Loucy (cell line): ENCODE results near the gene TIGD4.

ENCODE experiments used
- H2AFZ ChIP-seq: fragments of 200-600 bp; sonication (generic); 2 replicates; pipeline ENCODE4 v1.6.0; 2016; ENCODE audit warnings: antibody characterized with exemption, mild to moderate bottlenecking, low read length, moderate library complexity
- H3F3A ChIP-seq: fragments of 200-600 bp; 2 replicates; pipeline ENCODE4 v1.6.0; 2016; ENCODE audit warnings: antibody characterized with exemption, low read depth, mild to moderate bottlenecking
- H3K27me3 ChIP-seq: fragments of 200-600 bp; sonication (generic); 2 replicates; pipeline ENCODE4 v1.6.1; 2014; ENCODE audit warnings: low read length, mild to moderate bottlenecking; ENCODE audit not compliant: insufficient read depth, poor library complexity, severe bottlenecking
- H3K36me3 ChIP-seq: fragments of 200-600 bp; sonication (generic); 2 replicates; pipeline ENCODE4 v1.6.1; 2016; ENCODE audit warnings: low read length; ENCODE audit not compliant: insufficient read depth
- H3K4me1 ChIP-seq: fragments of 200-600 bp; sonication (generic); 2 replicates; pipeline ENCODE4 v1.5.1; 2014; ENCODE audit warnings: low read length, mild to moderate bottlenecking; ENCODE audit not compliant: insufficient read depth, poor library complexity, severe bottlenecking
- H3K4me2 ChIP-seq: fragments of 200-600 bp; sonication (generic); 2 replicates; pipeline ENCODE4 v1.6.0; 2014; ENCODE audit warnings: antibody characterized with exemption, low read length, low read depth, mild to moderate bottlenecking; ENCODE audit not compliant: poor library complexity, severe bottlenecking
- H3K4me3 ChIP-seq: fragments of 200-600 bp; sonication (generic); 2 replicates; pipeline ENCODE4 v1.5.1; 2014; ENCODE audit warnings: low read length, mild to moderate bottlenecking, mixed read lengths; ENCODE audit not compliant: poor library complexity, severe bottlenecking
- H3K79me2 ChIP-seq: fragments of 200-600 bp; sonication (generic); 2 replicates; pipeline ENCODE4 v1.6.1; 2014; ENCODE audit warnings: low read length; ENCODE audit not compliant: insufficient read depth
- H3K9ac ChIP-seq: fragments of 200-600 bp; sonication (generic); 2 replicates; pipeline ENCODE4 v1.6.0; 2014; ENCODE audit warnings: mild to moderate bottlenecking, low read depth, low read length, moderate library complexity; ENCODE audit not compliant: poor library complexity, severe bottlenecking
- H3K9me2 ChIP-seq: fragments of 200-600 bp; sonication (generic); replicated peaks from 2 replicates; pipeline ENCODE4 v1.6.1; 2016; ENCODE audit warnings: low read depth, low read length, mixed read lengths
- H3K9me3 ChIP-seq: fragments of 200-600 bp; sonication (generic); 2 replicates; pipeline ENCODE4 v1.6.1; 2014; ENCODE audit warnings: mild to moderate bottlenecking, antibody characterized with exemption, low read length, low read depth; ENCODE audit not compliant: insufficient read depth
- H4K20me1 ChIP-seq: fragments of 200-600 bp; sonication (generic); 2 replicates; pipeline ENCODE4 v1.6.0; 2014; ENCODE audit warnings: antibody characterized with exemption, low read length, mild to moderate bottlenecking; ENCODE audit not compliant: insufficient read depth, poor library complexity, severe bottlenecking
- CTCF ChIP-seq: fragments of 200-600 bp; sonication (generic); conservative IDR thresholded peaks from 2 replicates; pipeline ENCODE4 v1.5.1; 2014; ENCODE audit warnings: mild to moderate bottlenecking, antibody characterized with exemption, low read length
- EZH2phosphoT487 ChIP-seq: fragments of 200-600 bp; IDR thresholded peaks from 2 replicates; pipeline ENCODE4 v1.6.1; 2018; ENCODE audit warnings: antibody characterized with exemption, mild to moderate bottlenecking, moderate library complexity, borderline replicate concordance

The TIGD4 gene

GRCh38 chr4:152819026-152819645 lies 39.6 kb upstream of the TIGD4 start:
- H3K27me3 ChIP-seq, result no peaks in the 10 kb centered on the region
- H3K4me2 ChIP-seq, result no peak overlapping the region
- no peak overlapping the region for H2AFZ ChIP-seq
- peaks cover 17% of the 10 kb centered on the region for H3K4me1 ChIP-seq
- peaks cover 15% of the 10 kb centered on the region; the same call in 1 of the 2 replicates for H3K36me3 ChIP-seq
- H4K20me1 ChIP-seq, result peaks cover 6% of the 10 kb centered on the region
- peaks cover 27% of the 10 kb centered on the region; the same call in 1 of the 2 replicates for H3K79me2 ChIP-seq
- H3K4me3 ChIP-seq, result no peak overlapping the region
- H3K9me3 ChIP-seq, result 0 out of 2 replicates have a peak, but pooled peaks cover 4% of the 10 kb centered on the region
- H3K9me2 ChIP-seq, result no peaks in the 10 kb centered on the region
- no peak overlapping the region for H3K9ac ChIP-seq
- TF ChIP-seq EZH2phosphoT487, result no peak
- TF ChIP-seq CTCF, result no peak
- peaks cover 6% of the 10 kb centered on the region; the same call in 1 of the 2 replicates for H3F3A ChIP-seq

GRCh38 chr4:152817331-152817730 lies 37.8 kb upstream of the TIGD4 start:
- H3K9me3 ChIP-seq, result 0 out of 2 replicates have a peak, but pooled peaks cover 6% of the 10 kb centered on the region

GRCh38 chr4:152815078-152815477 lies 35.5 kb upstream of the TIGD4 start:
- no peak for TF ChIP-seq EZH2phosphoT487
- H3K79me2 ChIP-seq, result peaks cover 59% of the 10 kb centered on the region
- 0 out of 2 replicates have a peak, but pooled peaks cover 3% of the 10 kb centered on the region for H3K9me3 ChIP-seq
- no peak overlapping the region for H3K9ac ChIP-seq
- H3K36me3 ChIP-seq, result peaks cover 12% of the 10 kb centered on the region; the same call in 1 of the 2 replicates
- H2AFZ ChIP-seq, result no peak overlapping the region
- H3K4me2 ChIP-seq, result no peak overlapping the region
- H3K4me3 ChIP-seq, result no peak overlapping the region
- H3K27me3 ChIP-seq, result no peaks in the 10 kb centered on the region
- H3K9me2 ChIP-seq, result no peaks in the 10 kb centered on the region
- peaks cover 6% of the 10 kb centered on the region for H4K20me1 ChIP-seq
- peaks cover 6% of the 10 kb centered on the region; the same call in 1 of the 2 replicates for H3F3A ChIP-seq
- peaks cover 17% of the 10 kb centered on the region for H3K4me1 ChIP-seq

More at GRCh38 chr4:152817331-152817730, 37.8 kb upstream of the TIGD4 start:
- H3K4me2 ChIP-seq, result peak overlapping the region; percentile 40
- H3K4me3 ChIP-seq, result no peak overlapping the region
- H3K27me3 ChIP-seq, result no peaks in the 10 kb centered on the region
- H3K79me2 ChIP-seq, result peaks cover 39% of the 10 kb centered on the region; the same call in 1 of the 2 replicates
- H4K20me1 ChIP-seq, result peaks cover 6% of the 10 kb centered on the region
- H3K4me1 ChIP-seq, result peaks cover 17% of the 10 kb centered on the region
- no peak overlapping the region for H3K9ac ChIP-seq
- peaks cover 15% of the 10 kb centered on the region; the same call in 1 of the 2 replicates for H3K36me3 ChIP-seq
- TF ChIP-seq EZH2phosphoT487, result no peak
- TF ChIP-seq CTCF, result no peak
- peaks cover 6% of the 10 kb centered on the region; the same call in 1 of the 2 replicates for H3F3A ChIP-seq
- no peak overlapping the region for H2AFZ ChIP-seq
- H3K9me2 ChIP-seq, result no peaks in the 10 kb centered on the region
